ENCODE measurements around the gene CCDC47. TPM values are rescaled to one million over a fixed set of nuclear protein-coding genes. Genes with fewer than 3 reads are reported as not detected.

CCDC47 gene
- total RNA-seq, 1 experiment from 2014 or later, result 117 TPM

DNA sequence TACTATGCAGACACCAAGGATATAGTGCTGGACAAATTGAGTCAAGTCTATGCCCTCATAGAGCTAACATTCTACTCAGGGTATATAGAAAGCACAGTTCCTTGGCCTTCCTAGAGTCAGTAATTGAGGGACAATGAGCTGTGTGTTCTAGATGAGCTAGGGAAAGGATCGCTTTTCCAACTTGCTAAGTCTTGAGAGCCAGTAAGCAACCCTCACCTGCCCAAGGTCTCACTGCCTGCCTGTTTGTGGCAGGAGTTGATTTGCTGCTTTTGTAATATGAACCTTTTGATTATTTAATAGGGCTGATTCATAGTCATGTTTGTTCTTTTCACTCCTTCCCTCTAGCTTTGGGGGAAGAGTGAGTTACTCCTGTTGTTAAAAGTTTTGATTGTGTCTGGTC, 7.1 kb upstream of the CCDC47 start:
- peak overlapping the region; percentile 16 for H3K4me2 ChIP-seq (ENCODE audit: low read length)
- intact Hi-C loops (cut with micrococcal nuclease), result no loop called here
- peak overlapping the region; percentile 34 for H3K27ac ChIP-seq (ENCODE audit: low read depth, low read length)
- peaks cover 47% of the 10 kb centered on the region; the same call in 1 of the 2 replicates for H4K20me1 ChIP-seq (ENCODE audit: insufficient read depth)
- RAD21 ChIA-PET (ENCODE audit: low non-redundant PET in 1 of 2, low total read pairs in 2 of 2, uncharacterized antibody in 2 of 2, unreplicated experiment in 2 of 2), result no interaction called here
- BruUV-seq (replicated peaks), result no TSS peak
- H3K36me3 ChIP-seq (ENCODE audit: control insufficient read depth in 1 of 2, insufficient read depth in 2 of 2, low read length in 2 of 2), result peaks cover 17 to 35% of the 10 kb centered on the region in 2 experiments; a peak in 3 of 4 replicates
- no peak overlapping the region for H3K9ac ChIP-seq (ENCODE audit: low read length)
- no peaks in the 10 kb centered on the region for H3K27me3 ChIP-seq (ENCODE audit: insufficient read depth, low read length)
- ATAC-seq (peak; percentile 66), DNase-seq (ENCODE audit: low read depth, low spot score) (peak; percentile 31)
- no peak overlapping the region for H3K4me3 ChIP-seq (replicated peaks in 1 of 2; ENCODE audit: low read depth in 1 of 2, low read length in 2 of 2)
- H3K9me3 ChIP-seq (ENCODE audit: control insufficient read depth in 1 of 2, insufficient read depth in 1 of 2, low read depth in 1 of 2, low read length in 2 of 2), result no peaks in the 10 kb centered on the region
- H3K9me2 ChIP-seq (ENCODE audit: insufficient read depth), result no peaks in the 10 kb centered on the region
- no peak overlapping the region for H2AFZ ChIP-seq (ENCODE audit: low read depth, low read length, poor library complexity, severe bottlenecking)
- peaks cover 27 to 64% of the 10 kb centered on the region in 2 experiments for H3K4me1 ChIP-seq (ENCODE audit: control insufficient read depth in 1 of 2, insufficient read depth in 2 of 2, low read length in 2 of 2)
- POLR2A ChIA-PET, result no interaction called here
- CTCF ChIA-PET, result no interaction called here
- H3K79me2 ChIP-seq (ENCODE audit: insufficient read depth, low read length), result peaks cover 100% of the 10 kb centered on the region
- TF ChIP-seq, protein P1, sequence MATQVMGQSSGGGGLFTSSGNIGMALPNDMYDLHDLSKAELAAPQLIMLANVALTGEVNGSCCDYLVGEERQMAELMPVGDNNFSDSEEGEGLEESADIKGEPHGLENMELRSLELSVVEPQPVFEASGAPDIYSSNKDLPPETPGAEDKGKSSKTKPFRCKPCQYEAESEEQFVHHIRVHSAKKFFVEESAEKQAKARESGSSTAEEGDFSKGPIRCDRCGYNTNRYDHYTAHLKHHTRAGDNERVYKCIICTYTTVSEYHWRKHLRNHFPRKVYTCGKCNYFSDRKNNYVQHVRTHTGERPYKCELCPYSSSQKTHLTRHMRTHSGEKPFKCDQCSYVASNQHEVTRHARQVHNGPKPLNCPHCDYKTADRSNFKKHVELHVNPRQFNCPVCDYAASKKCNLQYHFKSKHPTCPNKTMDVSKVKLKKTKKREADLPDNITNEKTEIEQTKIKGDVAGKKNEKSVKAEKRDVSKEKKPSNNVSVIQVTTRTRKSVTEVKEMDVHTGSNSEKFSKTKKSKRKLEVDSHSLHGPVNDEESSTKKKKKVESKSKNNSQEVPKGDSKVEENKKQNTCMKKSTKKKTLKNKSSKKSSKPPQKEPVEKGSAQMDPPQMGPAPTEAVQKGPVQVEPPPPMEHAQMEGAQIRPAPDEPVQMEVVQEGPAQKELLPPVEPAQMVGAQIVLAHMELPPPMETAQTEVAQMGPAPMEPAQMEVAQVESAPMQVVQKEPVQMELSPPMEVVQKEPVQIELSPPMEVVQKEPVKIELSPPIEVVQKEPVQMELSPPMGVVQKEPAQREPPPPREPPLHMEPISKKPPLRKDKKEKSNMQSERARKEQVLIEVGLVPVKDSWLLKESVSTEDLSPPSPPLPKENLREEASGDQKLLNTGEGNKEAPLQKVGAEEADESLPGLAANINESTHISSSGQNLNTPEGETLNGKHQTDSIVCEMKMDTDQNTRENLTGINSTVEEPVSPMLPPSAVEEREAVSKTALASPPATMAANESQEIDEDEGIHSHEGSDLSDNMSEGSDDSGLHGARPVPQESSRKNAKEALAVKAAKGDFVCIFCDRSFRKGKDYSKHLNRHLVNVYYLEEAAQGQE (IDR thresholded peaks at IDR 0.05; ENCODE audit: low read depth), result no peak
- TF ChIP-seq FOSL1 (IDR thresholded peaks at IDR 0.05; ENCODE audit: low read depth), result peak; percentile 48; the same call in 1 of the 2 replicates
- peak; percentile 31 for TF ChIP-seq SP1 (IDR thresholded peaks at IDR 0.05; ENCODE audit: low read depth)
- no peak for TF ChIP-seq EZH2phosphoT487 (IDR thresholded peaks at IDR 0.05; ENCODE audit: borderline replicate concordance)
- no peak for TF ChIP-seq RAD21 (IDR thresholded peaks at IDR 0.05; ENCODE audit: low read depth)

DNA sequence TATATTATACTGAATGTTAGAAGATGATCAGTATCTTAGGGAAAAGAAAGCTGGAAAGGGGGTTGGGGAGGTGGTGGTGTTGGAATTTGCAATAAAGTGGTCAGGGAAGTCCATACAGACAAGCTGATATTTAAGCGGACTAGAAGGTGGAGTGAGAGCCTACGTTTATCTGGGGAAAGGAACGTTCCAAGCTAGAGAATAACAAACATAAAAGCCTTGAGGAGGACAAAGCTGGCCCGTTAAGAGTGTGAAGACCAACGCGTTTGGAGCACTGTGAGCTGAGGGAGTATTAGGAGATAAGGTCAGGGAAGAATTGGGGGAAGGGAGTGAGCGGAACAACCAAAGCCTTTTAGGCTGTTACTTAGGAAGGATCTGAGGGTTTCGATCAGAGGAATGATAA, 2.0 kb upstream of the CCDC47 start:
- H3K9me3 ChIP-seq (ENCODE audit: control insufficient read depth in 1 of 2, insufficient read depth in 1 of 2, low read depth in 1 of 2, low read length in 2 of 2), result no peaks in the 10 kb centered on the region
- TF ChIP-seq JUND (IDR thresholded peaks at IDR 0.05) (0 out of 2 replicates have a peak, but pooled peaks have one; percentile 5), EZH2 (IDR thresholded peaks at IDR 0.05) (no peak), CBX3 (IDR thresholded peaks at IDR 0.05; ENCODE audit: low read depth) (no peak), EZH2phosphoT487 (IDR thresholded peaks at IDR 0.05; ENCODE audit: borderline replicate concordance) (no peak)
- TF ChIP-seq, protein P2, sequence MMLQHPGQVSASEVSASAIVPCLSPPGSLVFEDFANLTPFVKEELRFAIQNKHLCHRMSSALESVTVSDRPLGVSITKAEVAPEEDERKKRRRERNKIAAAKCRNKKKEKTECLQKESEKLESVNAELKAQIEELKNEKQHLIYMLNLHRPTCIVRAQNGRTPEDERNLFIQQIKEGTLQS (IDR thresholded peaks at IDR 0.05), result no peak
- H3K4me2 ChIP-seq (ENCODE audit: low read length), result peak overlapping the region; percentile 84
- H3K79me2 ChIP-seq (ENCODE audit: insufficient read depth, low read length), result peaks cover 94% of the 10 kb centered on the region
- peaks cover 10 to 33% of the 10 kb centered on the region in 2 experiments; a peak in 3 of 4 replicates for H3K36me3 ChIP-seq (ENCODE audit: control insufficient read depth in 1 of 2, insufficient read depth in 2 of 2, low read length in 2 of 2)
- no TSS peak for BruUV-seq (replicated peaks)
- ChIA-PET CTCF (no interaction called here), POLR2A (interaction anchor here (0.6 kb wide), 1 partner anchor 68 kb away, joined by 4 read pairs; no protein-coding TSS in a partner anchor), RAD21 (ENCODE audit: low non-redundant PET in 1 of 2, low total read pairs in 2 of 2, uncharacterized antibody in 2 of 2, unreplicated experiment in 2 of 2) (no interaction called here)
- DNase-seq (ENCODE audit: low read depth, low spot score) (no peak), ATAC-seq (no peak)
- no peaks in the 10 kb centered on the region for H3K9me2 ChIP-seq (ENCODE audit: insufficient read depth)
- peak overlapping the region; percentile 81 to 83 for H3K4me3 ChIP-seq (replicated peaks in 1 of 2; ENCODE audit: low read depth in 1 of 2, low read length in 2 of 2)
- H4K20me1 ChIP-seq (ENCODE audit: insufficient read depth), result peaks cover 18% of the 10 kb centered on the region; the same call in 1 of the 2 replicates
- no peak overlapping the region for H3K27ac ChIP-seq (ENCODE audit: low read depth, low read length)
- H3K27me3 ChIP-seq (ENCODE audit: insufficient read depth, low read length), result no peaks in the 10 kb centered on the region
- intact Hi-C loops (cut with micrococcal nuclease), result no loop called here
- peak overlapping the region; percentile 94 for H3K9ac ChIP-seq (ENCODE audit: low read length)
- peaks cover 24 to 47% of the 10 kb centered on the region in 2 experiments for H3K4me1 ChIP-seq (ENCODE audit: control insufficient read depth in 1 of 2, insufficient read depth in 2 of 2, low read length in 2 of 2)
- no peak overlapping the region for H2AFZ ChIP-seq (ENCODE audit: low read depth, low read length, poor library complexity, severe bottlenecking)
